HUDEP-2 (cell line): Measurements from ENCODE around the gene RPS15.
A peak's percentile ranks its signal among the peaks of the same experiment; 100 is the strongest.

Experiments used
- DNase-seq, 76 experiments: peaks; one replicate each; lab custom pipeline; 2025; ENCODE audit not compliant: unreplicated experiment in 76 of 76; lab: John Stamatoyannopoulos, UW

RPS15 gene

DNA sequence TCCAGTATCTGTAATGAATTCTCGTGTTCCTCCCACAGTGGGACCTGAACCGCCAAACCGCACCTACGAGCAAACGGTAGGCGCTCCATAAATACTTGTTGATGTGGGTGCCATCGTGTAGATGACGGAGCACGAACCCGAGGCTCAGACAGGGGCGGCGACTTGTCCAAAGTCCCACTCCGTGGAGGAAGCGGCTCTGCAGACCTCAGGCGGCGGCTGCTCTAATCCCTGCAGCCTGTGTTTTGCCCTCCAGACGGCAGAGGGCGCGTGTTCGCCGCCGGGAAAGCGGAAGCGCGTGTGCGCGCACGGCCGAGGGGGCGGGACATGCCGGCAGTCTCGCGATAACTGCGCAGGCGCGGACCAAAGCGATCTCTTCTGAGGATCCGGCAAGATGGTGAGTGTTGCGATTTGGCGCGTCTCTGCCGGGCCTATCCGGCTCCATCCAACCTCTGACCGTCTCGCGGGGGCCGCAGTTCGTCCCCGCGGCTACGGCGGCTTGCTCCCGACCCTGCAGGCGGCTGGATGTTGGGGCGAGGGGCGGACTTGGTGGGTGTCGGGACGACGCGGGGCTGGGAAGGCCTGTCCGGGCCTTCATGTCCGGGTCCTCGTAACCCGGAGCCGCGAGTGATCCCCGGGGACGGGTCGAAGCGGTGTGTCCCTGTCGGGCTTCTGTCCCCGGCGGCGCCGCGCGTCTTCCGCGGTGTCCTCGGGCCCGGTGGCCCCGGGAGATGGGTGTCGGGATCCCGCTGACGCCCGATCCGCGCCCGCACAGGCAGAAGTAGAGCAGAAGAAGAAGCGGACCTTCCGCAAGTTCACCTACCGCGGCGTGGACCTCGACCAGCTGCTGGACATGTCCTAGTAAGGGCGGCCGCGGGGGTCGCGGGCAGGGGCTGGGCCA, at the start of gene RPS15:
Gene RPS15 (plus strand): TSS at position 362 of the 898 bp plus-strand sequence. CDS start 30 bp downstream, at position 392.
- DNase-seq = peak in 74 of 76 experiments; percentile 47 to 98 (median 94)

- DNase-seq = no peak
Measured at GRCh38 chr19:1388637-1389026, 49.6 kb upstream of the RPS15 start.

GRCh38 chr19:1389033-1389940, 48.9 kb upstream of the RPS15 start:
- DNase-seq = no peak

DNA sequence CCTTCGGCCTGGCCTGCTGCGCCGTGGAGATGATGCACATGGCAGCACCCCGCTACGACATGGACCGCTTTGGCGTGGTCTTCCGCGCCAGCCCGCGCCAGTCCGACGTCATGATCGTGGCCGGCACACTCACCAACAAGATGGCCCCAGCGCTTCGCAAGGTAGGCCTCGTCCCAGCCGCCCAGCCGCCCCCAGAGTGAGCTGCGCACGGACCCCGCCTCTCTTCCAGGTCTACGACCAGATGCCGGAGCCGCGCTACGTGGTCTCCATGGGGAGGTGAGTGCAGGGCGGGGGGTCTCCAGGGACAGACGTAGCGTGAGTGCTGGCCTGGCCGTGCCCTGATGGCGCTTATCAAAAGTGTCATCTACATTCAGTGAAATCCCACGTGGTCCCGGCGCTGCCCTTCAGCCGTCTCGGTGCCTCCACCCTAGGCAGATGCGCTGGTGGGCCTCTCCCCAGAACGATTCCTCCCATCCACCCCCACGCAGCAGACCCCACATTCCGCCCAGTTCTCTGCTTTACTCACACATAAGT, 47.2 kb upstream of the RPS15 start:
- DNase-seq = no peak

GRCh38 chr19:1392407-1392806, 45.8 kb upstream of the RPS15 start:
- no peak for DNase-seq

- no peak for DNase-seq
Measured at GRCh38 chr19:1392939-1393530, 45.2 kb upstream of the RPS15 start.

DNA sequence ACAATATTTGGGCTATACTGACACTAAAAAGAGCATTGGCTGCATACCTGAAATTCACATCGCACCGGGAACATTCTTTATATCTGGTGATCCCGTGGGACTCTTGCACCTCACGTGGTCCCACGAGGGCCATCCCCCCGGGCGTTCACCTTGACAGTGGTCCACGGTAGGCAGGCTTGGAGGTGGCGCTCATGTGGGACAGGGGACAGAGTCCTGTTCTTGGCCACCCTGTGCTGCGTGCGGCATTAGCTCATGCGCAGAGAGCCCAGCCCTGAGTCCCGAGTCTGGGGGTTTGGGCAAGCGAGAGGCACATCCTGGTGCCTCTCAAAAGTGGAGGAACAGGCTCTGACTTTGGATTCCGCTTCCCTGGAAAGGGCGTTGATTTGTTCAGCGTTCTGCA, 44.4 kb upstream of the RPS15 start:
- no peak for DNase-seq

GRCh38 chr19:1394252-1395193, 43.7 kb upstream of the RPS15 start:
- no peak for DNase-seq

GRCh38 chr19:1395194-1396018, 42.8 kb upstream of the RPS15 start:
- DNase-seq = no peak

- peak in 3 of 76 experiments; percentile 25 to 38 (median 28) for DNase-seq
Measured at GRCh38 chr19:1396019-1396767, 42.0 kb upstream of the RPS15 start.

- DNase-seq = no peak
Measured at GRCh38 chr19:1396768-1397679, 41.2 kb upstream of the RPS15 start.

DNA sequence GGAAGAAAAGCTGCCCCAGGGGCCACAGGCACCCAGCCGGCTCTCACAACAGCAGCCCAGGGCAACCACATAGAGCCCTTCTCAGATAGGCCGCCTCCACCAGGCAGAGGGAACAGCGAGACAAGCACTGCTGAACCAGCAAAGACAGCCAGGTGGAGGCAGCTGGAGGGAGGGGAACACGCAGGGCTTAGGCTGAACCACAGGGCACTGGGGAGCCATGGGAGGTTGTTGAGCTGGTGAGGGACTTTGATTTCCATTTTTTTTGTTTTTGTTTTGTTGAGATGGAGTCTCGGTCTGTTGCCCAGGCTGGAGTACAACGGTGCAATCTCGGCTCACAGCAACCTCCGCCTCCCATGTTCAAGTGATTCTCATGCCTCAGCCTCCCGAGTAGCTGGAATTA, 40.4 kb upstream of the RPS15 start:
- no peak for DNase-seq

GRCh38 chr19:1399079-1399478, 39.1 kb upstream of the RPS15 start:
- no peak for DNase-seq

GRCh38 chr19:1399745-1400144, 38.5 kb upstream of the RPS15 start:
- DNase-seq = no peak

- DNase-seq = peak in 8 of 76 experiments; percentile 18 to 69 (median 39)
Measured at GRCh38 chr19:1400281-1401137, 37.7 kb upstream of the RPS15 start.
